Measurements from ENCODE around the gene SLC6A11. TPM values are rescaled to one million over a fixed set of nuclear protein-coding genes. Genes with fewer than 3 reads are reported as not detected.

Gene SLC6A11
- total and polyA plus RNA-seq, 2 of the 13 experiments (the other 11 are each of a cell fraction or from before 2014, with no cell fraction given), result 17.9 to 34.5 TPM

- Histone ChIP-seq H3K79me2 (ENCODE audit: insufficient read depth, low read length) (no peaks in the 10 kb centered on the region), H4K20me1 (ENCODE audit: insufficient read depth, low read length) (no peaks in the 10 kb centered on the region), H3K4me1 (ENCODE audit: insufficient read depth, low read length) (peaks cover 32% of the 10 kb centered on the region), H3K9ac (ENCODE audit: insufficient read depth, low read depth, low read length) (no peak overlapping the region), H3K4me3 (replicated peaks in 1 of 3; ENCODE audit: insufficient read depth in 1 of 3, low read depth in 2 of 3, low read length in 3 of 3) (no peak overlapping the region), H3K9me3 (ENCODE audit: low read length) (no peaks in the 10 kb centered on the region), H3K27me3 (ENCODE audit: control insufficient read depth in 1 of 2, insufficient read depth in 2 of 2, low read length in 2 of 2) (no peaks in the 10 kb centered on the region), H3K4me2 (ENCODE audit: low read depth, low read length) (no peak overlapping the region), H3K36me3 (replicated peaks in 1 of 2; ENCODE audit: control insufficient read depth in 1 of 2, insufficient read depth in 2 of 2, low read length in 2 of 2) (no peaks in the 10 kb centered on the region), H2AFZ (ENCODE audit: low read length) (no peak overlapping the region), H3K27ac (ENCODE audit: extremely low read length, insufficient read depth, low read length) (no peak overlapping the region)
- WGBS (ENCODE audit: low lambda C conversion rate), result 42% methylated on average over 4 of the region's 4 CpGs
- no peak for FAIRE-seq
- BruUV-seq (replicated peaks), result no TSS peak
- ATAC-seq, result no peak
- intact Hi-C loops (cut with micrococcal nuclease; ENCODE audit: unreplicated experiment) (no loop called here), in situ Hi-C loops (cut with HindIII; ENCODE audit: extremely low pct_ligation_motif_present, low pct_unique_long_range_greater_than_20kb) (no loop called here)
- CTCF ChIA-PET (ENCODE audit: low intra/inter-chr PET ratio, low total read pairs), result no interaction called here
- no peak for TF ChIP-seq HHEX (CRISPR knock-in tag; IDR thresholded peaks at IDR 0.05)
- TF ChIP-seq, protein P1, sequence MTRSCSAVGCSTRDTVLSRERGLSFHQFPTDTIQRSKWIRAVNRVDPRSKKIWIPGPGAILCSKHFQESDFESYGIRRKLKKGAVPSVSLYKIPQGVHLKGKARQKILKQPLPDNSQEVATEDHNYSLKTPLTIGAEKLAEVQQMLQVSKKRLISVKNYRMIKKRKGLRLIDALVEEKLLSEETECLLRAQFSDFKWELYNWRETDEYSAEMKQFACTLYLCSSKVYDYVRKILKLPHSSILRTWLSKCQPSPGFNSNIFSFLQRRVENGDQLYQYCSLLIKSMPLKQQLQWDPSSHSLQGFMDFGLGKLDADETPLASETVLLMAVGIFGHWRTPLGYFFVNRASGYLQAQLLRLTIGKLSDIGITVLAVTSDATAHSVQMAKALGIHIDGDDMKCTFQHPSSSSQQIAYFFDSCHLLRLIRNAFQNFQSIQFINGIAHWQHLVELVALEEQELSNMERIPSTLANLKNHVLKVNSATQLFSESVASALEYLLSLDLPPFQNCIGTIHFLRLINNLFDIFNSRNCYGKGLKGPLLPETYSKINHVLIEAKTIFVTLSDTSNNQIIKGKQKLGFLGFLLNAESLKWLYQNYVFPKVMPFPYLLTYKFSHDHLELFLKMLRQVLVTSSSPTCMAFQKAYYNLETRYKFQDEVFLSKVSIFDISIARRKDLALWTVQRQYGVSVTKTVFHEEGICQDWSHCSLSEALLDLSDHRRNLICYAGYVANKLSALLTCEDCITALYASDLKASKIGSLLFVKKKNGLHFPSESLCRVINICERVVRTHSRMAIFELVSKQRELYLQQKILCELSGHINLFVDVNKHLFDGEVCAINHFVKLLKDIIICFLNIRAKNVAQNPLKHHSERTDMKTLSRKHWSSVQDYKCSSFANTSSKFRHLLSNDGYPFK (CRISPR knock-in tag; IDR thresholded peaks at IDR 0.05; ENCODE audit: borderline replicate concordance), result no peak
- no peak for TF ChIP-seq HNRNPH1 (optimal IDR thresholded peaks at IDR 0.05; ENCODE audit: low read depth, low read length)
- no peak for TF ChIP-seq KMT2A (CRISPR knock-in tag; IDR thresholded peaks at IDR 0.05)
- no peak for TF ChIP-seq TRIM24 (CRISPR knock-in tag; IDR thresholded peaks at IDR 0.05)
- TF ChIP-seq ZXDC (CRISPR knock-in tag; IDR thresholded peaks at IDR 0.05), result no peak
- TF ChIP-seq SETDB1 (CRISPR knock-in tag; IDR thresholded peaks at IDR 0.05; ENCODE audit: borderline replicate concordance), result no peak
- no peak for TF ChIP-seq BHLHE40 (IDR thresholded peaks at IDR 0.05; ENCODE audit: low read length)
- TF ChIP-seq, protein P2, sequence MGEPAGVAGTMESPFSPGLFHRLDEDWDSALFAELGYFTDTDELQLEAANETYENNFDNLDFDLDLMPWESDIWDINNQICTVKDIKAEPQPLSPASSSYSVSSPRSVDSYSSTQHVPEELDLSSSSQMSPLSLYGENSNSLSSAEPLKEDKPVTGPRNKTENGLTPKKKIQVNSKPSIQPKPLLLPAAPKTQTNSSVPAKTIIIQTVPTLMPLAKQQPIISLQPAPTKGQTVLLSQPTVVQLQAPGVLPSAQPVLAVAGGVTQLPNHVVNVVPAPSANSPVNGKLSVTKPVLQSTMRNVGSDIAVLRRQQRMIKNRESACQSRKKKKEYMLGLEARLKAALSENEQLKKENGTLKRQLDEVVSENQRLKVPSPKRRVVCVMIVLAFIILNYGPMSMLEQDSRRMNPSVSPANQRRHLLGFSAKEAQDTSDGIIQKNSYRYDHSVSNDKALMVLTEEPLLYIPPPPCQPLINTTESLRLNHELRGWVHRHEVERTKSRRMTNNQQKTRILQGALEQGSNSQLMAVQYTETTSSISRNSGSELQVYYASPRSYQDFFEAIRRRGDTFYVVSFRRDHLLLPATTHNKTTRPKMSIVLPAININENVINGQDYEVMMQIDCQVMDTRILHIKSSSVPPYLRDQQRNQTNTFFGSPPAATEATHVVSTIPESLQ (CRISPR knock-in tag; conservative IDR thresholded peaks at IDR 0.05), result no peak
- TF ChIP-seq NFATC3 (CRISPR knock-in tag; IDR thresholded peaks at IDR 0.05), result no peak
- no peak for TF ChIP-seq GFI1 (CRISPR knock-in tag; IDR thresholded peaks at IDR 0.05; ENCODE audit: borderline replicate concordance)
- no peak for TF ChIP-seq SOX6 (IDR thresholded peaks at IDR 0.05)
- TF ChIP-seq SOX6 (CRISPR knock-in tag; IDR thresholded peaks at IDR 0.05), result no peak
- no peak for TF ChIP-seq ZNF280B (CRISPR knock-in tag; IDR thresholded peaks at IDR 0.05; ENCODE audit: borderline replicate concordance)
- no peak for DNase-seq (ENCODE audit: low spot score)
- POLR2A ChIA-PET, result no interaction called here
Observed at GRCh38 chr3:10806006-10806405, 10.0 kb upstream of the SLC6A11 start.

Measured in HepG2 (cell line).